HepG2 (cell line): ENCODE measurements around the gene MIOS. TPM values are rescaled to one million over a fixed set of nuclear protein-coding genes. Genes with fewer than 3 reads are reported as not detected.

Source experiments
- BRCA1 ChIP-seq: sonication (generic); formaldehyde crosslinking; IDR thresholded peaks from 2 replicates; pipeline ENCODE4 v1.4.0; 2020; ENCODE audit warnings: missing genetic modification reagents
- DNMT1 ChIP-seq: sonication (generic); formaldehyde crosslinking; IDR thresholded peaks from 2 replicates; pipeline ENCODE4 v1.5.1; 2020; ENCODE audit warnings: mild to moderate bottlenecking, missing genetic modification reagents
- DPF2 ChIP-seq: sonication (generic); formaldehyde crosslinking; IDR thresholded peaks from 2 replicates; pipeline ENCODE4 v1.4.0; 2020; ENCODE audit warnings: mild to moderate bottlenecking, low read depth, missing genetic modification reagents, borderline replicate concordance
- HNRNPUL1 ChIP-seq: fragments of 200-400 bp; formaldehyde crosslinking; IDR thresholded peaks from 2 replicates; pipeline ENCODE4 v1.6.1; 2017; ENCODE audit warnings: low read depth, mild to moderate bottlenecking, low read length, moderate library complexity
- JUN ChIP-seq: sonication (generic); formaldehyde crosslinking; IDR thresholded peaks from 2 replicates; pipeline ENCODE4 v1.4.0; 2020; ENCODE audit warnings: mild to moderate bottlenecking, missing genetic modification reagents
- PITX1 ChIP-seq: sonication (generic); formaldehyde crosslinking; IDR thresholded peaks from 2 replicates; pipeline ENCODE4 v1.5.1; 2020; ENCODE audit warnings: mild to moderate bottlenecking, missing genetic modification reagents
- TEAD3 ChIP-seq: optimal IDR thresholded peaks from 2 replicates; pipeline ENCODE3; 2016; ENCODE audit warnings: borderline replicate concordance
- ZNF331 ChIP-seq: sonication (generic); formaldehyde crosslinking; IDR thresholded peaks from 2 replicates; pipeline ENCODE4 v1.4.0; 2020; ENCODE audit warnings: missing genetic modification reagents
- ZNF713 ChIP-seq: sonication (generic); formaldehyde crosslinking; IDR thresholded peaks from 2 replicates; pipeline ENCODE4 v1.4.0; 2020; ENCODE audit warnings: mild to moderate bottlenecking, missing genetic modification reagents
- ZNF768 ChIP-seq: sonication (generic); formaldehyde crosslinking; IDR thresholded peaks from 2 replicates; pipeline ENCODE4 v1.4.0; 2020; ENCODE audit warnings: missing genetic modification reagents
- polyA plus RNA-seq, 8 experiments: library from polyadenylated mRNA; depleted of rRNA in 3 of 8; stranded (reverse) in 7 of 8; unstranded in 1 of 8; fragments of >200 nt; fragmentation: Illumina TruSeq in 4 of 8; extraction: Trizol in 4 of 8; gene quantifications; 2 replicates each; pipeline versions ENCODE4 v1.2.1 to v1.2.3, GENCODE V29; 2011 to 2016; ENCODE audit warnings: low read depth in 4 of 8, missing spikeins in 1 of 8, mixed read lengths in 1 of 8; ENCODE audit not compliant: insufficient read depth in 1 of 8
- total RNA-seq, 5 experiments: library from RNA; depleted of rRNA; stranded (reverse); fragments of >200 nt; fragmentation: Illumina TruSeq; extraction: Trizol; gene quantifications; 2 replicates each; pipeline ENCODE4 v1.2.3, GENCODE V29; 2016; ENCODE audit warnings: low read depth in 1 of 5
- TF ChIP-seq, protein P1 (sequence below): sonication (generic); formaldehyde crosslinking; IDR thresholded peaks from 2 replicates; pipeline ENCODE4 v1.5.0; 2020; ENCODE audit warnings: mild to moderate bottlenecking, missing genetic modification reagents
- TF ChIP-seq, protein P2 (sequence below): sonication (generic); formaldehyde crosslinking; IDR thresholded peaks from 2 replicates; pipeline ENCODE4 v1.5.1; 2020; ENCODE audit warnings: missing genetic modification reagents, mild to moderate bottlenecking, borderline replicate concordance
- TF ChIP-seq, protein P3 (sequence below): fragments of 450-650 bp; IDR thresholded peaks from 2 replicates; pipeline ENCODE4 v1.6.1; 2017; ENCODE audit warnings: mild to moderate bottlenecking
- TF ChIP-seq, protein P4 (sequence below): sonication (generic); formaldehyde crosslinking; IDR thresholded peaks from 2 replicates; pipeline ENCODE4 v1.9.0; 2021; ENCODE audit warnings: missing genetic modification reagents, borderline replicate concordance
- TF ChIP-seq, protein P5 (sequence below): sonication (generic); formaldehyde crosslinking; IDR thresholded peaks from 2 replicates; pipeline ENCODE4 v1.4.0; 2020; ENCODE audit warnings: missing genetic modification reagents, mild to moderate bottlenecking, borderline replicate concordance

MIOS gene
- total and polyA plus RNA-seq, 2 of the 13 experiments (the other 11 are each of a cell fraction or from before 2014, with no cell fraction given) = 15.2 to 33.5 TPM

DNA sequence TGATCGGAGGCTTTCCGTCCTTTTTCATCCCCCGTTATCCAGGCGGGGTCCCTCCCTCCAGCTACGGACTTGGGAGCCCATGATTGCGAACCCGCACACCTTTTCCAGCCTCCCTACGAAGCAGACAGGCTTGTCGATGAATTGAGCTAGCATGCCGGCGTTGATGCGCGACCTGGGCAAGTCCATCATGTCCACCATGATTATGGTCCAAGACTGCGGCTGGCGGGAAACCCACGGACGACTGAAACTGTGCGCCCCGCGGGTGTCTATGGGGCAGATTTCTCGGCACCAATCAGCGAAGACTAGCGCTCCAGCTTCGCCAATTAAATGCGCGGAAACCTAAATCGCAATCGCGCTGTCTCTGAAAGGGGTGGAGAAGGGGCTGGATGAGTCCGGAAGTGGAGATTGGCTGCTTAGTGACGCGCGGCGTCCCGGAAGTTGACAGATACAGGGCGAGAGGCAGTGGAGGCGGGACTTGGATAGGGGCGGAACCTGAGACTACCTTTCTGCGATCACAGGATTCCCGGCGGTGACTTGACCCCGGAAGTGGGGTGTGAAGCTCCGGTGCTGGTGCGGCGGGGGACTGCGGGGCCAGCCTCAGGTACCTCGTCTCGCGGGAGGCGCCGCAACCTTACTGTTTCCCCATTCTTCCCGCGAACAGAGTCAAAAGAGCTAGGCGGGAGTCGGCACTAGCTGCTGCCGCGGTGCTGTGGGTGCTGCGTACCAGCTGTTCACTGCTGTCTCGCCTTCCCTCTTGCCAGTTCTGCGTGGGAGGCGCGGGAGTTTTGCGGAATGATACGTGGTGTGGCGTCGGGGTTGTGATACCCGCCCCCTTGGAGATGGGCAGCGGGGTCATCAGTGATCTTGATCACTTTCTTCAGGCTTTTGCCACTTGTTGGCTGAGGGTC lies 73.8 kb downstream of the MIOS start, which contains the start of gene UMAD1 (continued):
- TF ChIP-seq, protein P1, sequence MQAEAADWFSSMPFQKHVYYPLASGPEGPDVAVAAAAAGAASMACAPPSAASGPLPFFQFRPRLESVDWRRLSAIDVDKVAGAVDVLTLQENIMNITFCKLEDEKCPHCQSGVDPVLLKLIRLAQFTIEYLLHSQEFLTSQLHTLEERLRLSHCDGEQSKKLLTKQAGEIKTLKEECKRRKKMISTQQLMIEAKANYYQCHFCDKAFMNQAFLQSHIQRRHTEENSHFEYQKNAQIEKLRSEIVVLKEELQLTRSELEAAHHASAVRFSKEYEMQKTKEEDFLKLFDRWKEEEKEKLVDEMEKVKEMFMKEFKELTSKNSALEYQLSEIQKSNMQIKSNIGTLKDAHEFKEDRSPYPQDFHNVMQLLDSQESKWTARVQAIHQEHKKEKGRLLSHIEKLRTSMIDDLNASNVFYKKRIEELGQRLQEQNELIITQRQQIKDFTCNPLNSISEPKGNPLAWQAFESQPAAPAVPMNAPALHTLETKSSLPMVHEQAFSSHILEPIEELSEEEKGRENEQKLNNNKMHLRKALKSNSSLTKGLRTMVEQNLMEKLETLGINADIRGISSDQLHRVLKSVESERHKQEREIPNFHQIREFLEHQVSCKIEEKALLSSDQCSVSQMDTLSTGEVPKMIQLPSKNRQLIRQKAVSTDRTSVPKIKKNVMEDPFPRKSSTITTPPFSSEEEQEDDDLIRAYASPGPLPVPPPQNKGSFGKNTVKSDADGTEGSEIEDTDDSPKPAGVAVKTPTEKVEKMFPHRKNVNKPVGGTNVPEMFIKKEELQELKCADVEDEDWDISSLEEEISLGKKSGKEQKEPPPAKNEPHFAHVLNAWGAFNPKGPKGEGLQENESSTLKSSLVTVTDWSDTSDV (CRISPR knock-in tag) = 0 out of 2 replicates have a peak, but pooled peaks have one; percentile 38
- TF ChIP-seq, protein P2, sequence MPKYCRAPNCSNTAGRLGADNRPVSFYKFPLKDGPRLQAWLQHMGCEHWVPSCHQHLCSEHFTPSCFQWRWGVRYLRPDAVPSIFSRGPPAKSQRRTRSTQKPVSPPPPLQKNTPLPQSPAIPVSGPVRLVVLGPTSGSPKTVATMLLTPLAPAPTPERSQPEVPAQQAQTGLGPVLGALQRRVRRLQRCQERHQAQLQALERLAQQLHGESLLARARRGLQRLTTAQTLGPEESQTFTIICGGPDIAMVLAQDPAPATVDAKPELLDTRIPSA (CRISPR knock-in tag) = no peak
- peak; percentile 44; the same call in 1 of the 2 replicates for TF ChIP-seq PITX1
- TF ChIP-seq HNRNPUL1 = no peak
- no peak for TF ChIP-seq DPF2 (CRISPR knock-in tag)
- TF ChIP-seq, protein P3, sequence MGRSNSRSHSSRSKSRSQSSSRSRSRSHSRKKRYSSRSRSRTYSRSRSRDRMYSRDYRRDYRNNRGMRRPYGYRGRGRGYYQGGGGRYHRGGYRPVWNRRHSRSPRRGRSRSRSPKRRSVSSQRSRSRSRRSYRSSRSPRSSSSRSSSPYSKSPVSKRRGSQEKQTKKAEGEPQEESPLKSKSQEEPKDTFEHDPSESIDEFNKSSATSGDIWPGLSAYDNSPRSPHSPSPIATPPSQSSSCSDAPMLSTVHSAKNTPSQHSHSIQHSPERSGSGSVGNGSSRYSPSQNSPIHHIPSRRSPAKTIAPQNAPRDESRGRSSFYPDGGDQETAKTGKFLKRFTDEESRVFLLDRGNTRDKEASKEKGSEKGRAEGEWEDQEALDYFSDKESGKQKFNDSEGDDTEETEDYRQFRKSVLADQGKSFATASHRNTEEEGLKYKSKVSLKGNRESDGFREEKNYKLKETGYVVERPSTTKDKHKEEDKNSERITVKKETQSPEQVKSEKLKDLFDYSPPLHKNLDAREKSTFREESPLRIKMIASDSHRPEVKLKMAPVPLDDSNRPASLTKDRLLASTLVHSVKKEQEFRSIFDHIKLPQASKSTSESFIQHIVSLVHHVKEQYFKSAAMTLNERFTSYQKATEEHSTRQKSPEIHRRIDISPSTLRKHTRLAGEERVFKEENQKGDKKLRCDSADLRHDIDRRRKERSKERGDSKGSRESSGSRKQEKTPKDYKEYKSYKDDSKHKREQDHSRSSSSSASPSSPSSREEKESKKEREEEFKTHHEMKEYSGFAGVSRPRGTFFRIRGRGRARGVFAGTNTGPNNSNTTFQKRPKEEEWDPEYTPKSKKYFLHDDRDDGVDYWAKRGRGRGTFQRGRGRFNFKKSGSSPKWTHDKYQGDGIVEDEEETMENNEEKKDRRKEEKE = no peak
- TF ChIP-seq, protein P4, sequence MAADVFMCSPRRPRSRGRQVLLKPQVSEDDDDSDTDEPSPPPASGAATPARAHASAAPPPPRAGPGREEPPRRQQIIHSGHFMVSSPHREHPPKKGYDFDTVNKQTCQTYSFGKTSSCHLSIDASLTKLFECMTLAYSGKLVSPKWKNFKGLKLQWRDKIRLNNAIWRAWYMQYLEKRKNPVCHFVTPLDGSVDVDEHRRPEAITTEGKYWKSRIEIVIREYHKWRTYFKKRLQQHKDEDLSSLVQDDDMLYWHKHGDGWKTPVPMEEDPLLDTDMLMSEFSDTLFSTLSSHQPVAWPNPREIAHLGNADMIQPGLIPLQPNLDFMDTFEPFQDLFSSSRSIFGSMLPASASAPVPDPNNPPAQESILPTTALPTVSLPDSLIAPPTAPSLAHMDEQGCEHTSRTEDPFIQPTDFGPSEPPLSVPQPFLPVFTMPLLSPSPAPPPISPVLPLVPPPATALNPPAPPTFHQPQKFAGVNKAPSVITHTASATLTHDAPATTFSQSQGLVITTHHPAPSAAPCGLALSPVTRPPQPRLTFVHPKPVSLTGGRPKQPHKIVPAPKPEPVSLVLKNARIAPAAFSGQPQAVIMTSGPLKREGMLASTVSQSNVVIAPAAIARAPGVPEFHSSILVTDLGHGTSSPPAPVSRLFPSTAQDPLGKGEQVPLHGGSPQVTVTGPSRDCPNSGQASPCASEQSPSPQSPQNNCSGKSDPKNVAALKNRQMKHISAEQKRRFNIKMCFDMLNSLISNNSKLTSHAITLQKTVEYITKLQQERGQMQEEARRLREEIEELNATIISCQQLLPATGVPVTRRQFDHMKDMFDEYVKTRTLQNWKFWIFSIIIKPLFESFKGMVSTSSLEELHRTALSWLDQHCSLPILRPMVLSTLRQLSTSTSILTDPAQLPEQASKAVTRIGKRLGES = no peak
- no peak; the same call in 1 of the 2 replicates for TF ChIP-seq ZNF331 (CRISPR knock-in tag)
- peak; percentile 53 for TF ChIP-seq TEAD3 (CRISPR knock-in tag)
- TF ChIP-seq DNMT1 (CRISPR knock-in tag) = no peak
- TF ChIP-seq BRCA1 (CRISPR knock-in tag) = no peak
- TF ChIP-seq JUN = no peak
- TF ChIP-seq ZNF768 = no peak
- TF ChIP-seq ZNF713 = no peak
- TF ChIP-seq, protein P5, sequence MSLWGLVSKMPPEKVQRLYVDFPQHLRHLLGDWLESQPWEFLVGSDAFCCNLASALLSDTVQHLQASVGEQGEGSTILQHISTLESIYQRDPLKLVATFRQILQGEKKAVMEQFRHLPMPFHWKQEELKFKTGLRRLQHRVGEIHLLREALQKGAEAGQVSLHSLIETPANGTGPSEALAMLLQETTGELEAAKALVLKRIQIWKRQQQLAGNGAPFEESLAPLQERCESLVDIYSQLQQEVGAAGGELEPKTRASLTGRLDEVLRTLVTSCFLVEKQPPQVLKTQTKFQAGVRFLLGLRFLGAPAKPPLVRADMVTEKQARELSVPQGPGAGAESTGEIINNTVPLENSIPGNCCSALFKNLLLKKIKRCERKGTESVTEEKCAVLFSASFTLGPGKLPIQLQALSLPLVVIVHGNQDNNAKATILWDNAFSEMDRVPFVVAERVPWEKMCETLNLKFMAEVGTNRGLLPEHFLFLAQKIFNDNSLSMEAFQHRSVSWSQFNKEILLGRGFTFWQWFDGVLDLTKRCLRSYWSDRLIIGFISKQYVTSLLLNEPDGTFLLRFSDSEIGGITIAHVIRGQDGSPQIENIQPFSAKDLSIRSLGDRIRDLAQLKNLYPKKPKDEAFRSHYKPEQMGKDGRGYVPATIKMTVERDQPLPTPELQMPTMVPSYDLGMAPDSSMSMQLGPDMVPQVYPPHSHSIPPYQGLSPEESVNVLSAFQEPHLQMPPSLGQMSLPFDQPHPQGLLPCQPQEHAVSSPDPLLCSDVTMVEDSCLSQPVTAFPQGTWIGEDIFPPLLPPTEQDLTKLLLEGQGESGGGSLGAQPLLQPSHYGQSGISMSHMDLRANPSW = peak; percentile 25; the same call in 1 of the 2 replicates
